Measurements from ENCODE around the gene GJC2. TPM values are rescaled to one million over a fixed set of nuclear protein-coding genes. Genes with fewer than 3 reads are reported as not detected.

GJC2 gene
- total and polyA plus RNA-seq, 2 donors (not counting 3 experiments of a cell fraction or from before 2014, with no cell fraction given) = 0.58 to 1.2 TPM

DNA sequence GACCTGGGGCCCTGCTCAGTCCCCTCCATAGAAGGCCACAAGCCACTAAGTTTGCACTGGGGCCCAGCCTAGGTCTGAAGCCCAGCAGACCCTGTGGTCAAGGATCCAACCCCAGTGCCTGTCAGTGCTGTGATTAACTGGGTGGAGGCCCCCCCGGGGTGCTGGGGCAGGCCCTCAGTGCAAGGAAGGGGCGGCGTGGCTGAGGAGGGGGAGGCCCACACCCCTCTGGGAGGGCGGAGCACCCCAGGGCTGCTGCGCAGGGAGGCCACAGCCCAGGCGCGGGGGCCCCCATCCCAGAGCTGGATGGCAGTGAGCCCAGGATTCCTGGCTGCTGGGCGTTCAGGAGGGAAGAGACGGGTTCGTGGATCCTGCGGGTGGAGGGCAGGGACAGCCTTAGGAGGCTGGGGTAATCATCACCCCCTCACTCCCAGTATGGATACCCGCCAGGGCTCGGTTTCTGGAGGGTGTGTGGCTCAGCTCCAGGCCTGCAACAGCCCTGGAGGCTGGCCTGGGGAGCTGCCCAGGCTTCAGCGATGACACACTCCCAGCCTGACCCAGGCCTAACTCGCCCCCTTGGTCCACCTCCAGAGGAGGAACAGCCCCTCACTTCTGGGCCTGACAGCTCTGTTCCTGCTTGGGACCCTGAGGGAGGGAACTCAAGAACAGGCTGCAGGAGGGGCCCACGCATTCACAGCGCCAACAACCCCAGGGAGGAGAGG is 890 bp downstream of the GJC2 start:
- TF ChIP-seq POLR2AphosphoS5 (IDR thresholded peaks at IDR 0.05; ENCODE audit: insufficient read depth, low read depth, low read length) = peak; percentile 6
- TF ChIP-seq POLR2A (IDR thresholded peaks at IDR 0.05; ENCODE audit: low read depth, low read length) = peak; percentile 37
- no peak for TF ChIP-seq FOS (IDR thresholded peaks at IDR 0.05; ENCODE audit: borderline replicate concordance, insufficient read depth, low read length)
- TF ChIP-seq EZH2 (IDR thresholded peaks at IDR 0.05; ENCODE audit: borderline replicate concordance, low read depth, low read length, severe bottlenecking) = no peak
- TF ChIP-seq, protein P1, sequence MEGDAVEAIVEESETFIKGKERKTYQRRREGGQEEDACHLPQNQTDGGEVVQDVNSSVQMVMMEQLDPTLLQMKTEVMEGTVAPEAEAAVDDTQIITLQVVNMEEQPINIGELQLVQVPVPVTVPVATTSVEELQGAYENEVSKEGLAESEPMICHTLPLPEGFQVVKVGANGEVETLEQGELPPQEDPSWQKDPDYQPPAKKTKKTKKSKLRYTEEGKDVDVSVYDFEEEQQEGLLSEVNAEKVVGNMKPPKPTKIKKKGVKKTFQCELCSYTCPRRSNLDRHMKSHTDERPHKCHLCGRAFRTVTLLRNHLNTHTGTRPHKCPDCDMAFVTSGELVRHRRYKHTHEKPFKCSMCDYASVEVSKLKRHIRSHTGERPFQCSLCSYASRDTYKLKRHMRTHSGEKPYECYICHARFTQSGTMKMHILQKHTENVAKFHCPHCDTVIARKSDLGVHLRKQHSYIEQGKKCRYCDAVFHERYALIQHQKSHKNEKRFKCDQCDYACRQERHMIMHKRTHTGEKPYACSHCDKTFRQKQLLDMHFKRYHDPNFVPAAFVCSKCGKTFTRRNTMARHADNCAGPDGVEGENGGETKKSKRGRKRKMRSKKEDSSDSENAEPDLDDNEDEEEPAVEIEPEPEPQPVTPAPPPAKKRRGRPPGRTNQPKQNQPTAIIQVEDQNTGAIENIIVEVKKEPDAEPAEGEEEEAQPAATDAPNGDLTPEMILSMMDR (IDR thresholded peaks at IDR 0.05; ENCODE audit: extremely low read depth in 1 of 2, insufficient read depth in 1 of 2, low read depth in 1 of 2, low read length in 2 of 2) = no peak
- H3K4me1 ChIP-seq (ENCODE audit: control insufficient read depth, extremely low read depth, insufficient read depth, low read length) = peaks cover 16% of the 10 kb centered on the region
- FAIRE-seq = no peak
- H2AFZ ChIP-seq (ENCODE audit: low read depth, low read length) = no peak overlapping the region
- no peak overlapping the region for H3K4me2 ChIP-seq (ENCODE audit: insufficient read depth, low read length)
- no peaks in the 10 kb centered on the region for H3K9me3 ChIP-seq (replicated peaks; ENCODE audit: control insufficient read depth, insufficient read depth, low read length)
- no peaks in the 10 kb centered on the region for H3K9me1 ChIP-seq (replicated peaks; ENCODE audit: control insufficient read depth, extremely low read depth, insufficient read depth, low read length)
- ChIA-PET CTCF (interaction anchor here (0.8 to 1.1 kb wide), 2 partner anchors 15 to 151 kb away, joined by 3 to 5 read pairs; partner anchors contain the start of gene IBA57), POLR2A (interaction anchor here (1.0 kb wide), 1 partner anchor 14 kb away, joined by 4 read pairs; the partner anchor contains the start of gene IBA57)
- H3K36me3 ChIP-seq (ENCODE audit: control insufficient read depth in 2 of 2, extremely low read depth in 1 of 2, insufficient read depth in 2 of 2, low read length in 2 of 2) = peaks cover 0 to 15% of the 10 kb centered on the region in 2 experiments
- BruUV-seq (replicated peaks) = no TSS peak
- H3K9ac ChIP-seq (replicated peaks; ENCODE audit: extremely low read depth, insufficient read depth, low read length) = no peak overlapping the region
- dilution Hi-C loops (cut with MboI; ENCODE audit: extremely low pct_ligation_motif_present, low sequenced_read_pairs) (no loop called here), intact Hi-C loops (cut with micrococcal nuclease) (no loop called here)
- H3K27me3 ChIP-seq (ENCODE audit: control insufficient read depth in 2 of 2, insufficient read depth in 2 of 2, low read length in 2 of 2) = no peaks in the 10 kb centered on the region
- DNase-seq (ENCODE audit: low read depth, low spot score) = no peak
- no peak overlapping the region for H3K27ac ChIP-seq (ENCODE audit: insufficient read depth, low read depth, low read length)
- H3K4me3 ChIP-seq (replicated peaks in 1 of 3; ENCODE audit: insufficient read depth in 1 of 3, low read depth in 1 of 3, low read length in 3 of 3) = no peak overlapping the region
- peaks cover 16% of the 10 kb centered on the region for H3K79me2 ChIP-seq (ENCODE audit: control insufficient read depth, insufficient read depth, low read length)
- H4K20me1 ChIP-seq (replicated peaks; ENCODE audit: control insufficient read depth, extremely low read depth, insufficient read depth, low read length) = no peaks in the 10 kb centered on the region

Data from endothelial cell of umbilical vein (primary cell).